Esophagus muscularis mucosa (tissue), 4 donors: ENCODE results near the gene SLC29A2. TPM values are rescaled to one million over a fixed set of nuclear protein-coding genes. Genes with fewer than 3 reads are reported as not detected.

Experiments used
- DNase-seq: peaks from one replicate; pipeline ENCODE4 v3.0.0-alpha.2; 2017; ENCODE audit errors: extremely low spot score
- H3K27ac ChIP-seq, 4 donors: fragments of 200-600 bp; sonication (generic); replicated peaks in 1 of 4; 1 replicate in 3 of 4; 2 replicates in 1 of 4; pipeline ENCODE4 v1.5.1; 2016 to 2019; ENCODE audit warnings: mild to moderate bottlenecking in 1 of 4
- H3K27me3 ChIP-seq, 4 donors: fragments of 200-600 bp; sonication (generic); one replicate each; pipeline versions ENCODE4 v1.5.1 to v1.6.0; 2016 to 2019
- H3K36me3 ChIP-seq, 4 donors: fragments of 200-600 bp; sonication (generic); one replicate each; pipeline ENCODE4 v1.5.1; 2016 to 2019
- H3K4me1 ChIP-seq, 4 donors: fragments of 200-600 bp; sonication (generic); one replicate each; pipeline ENCODE4 v1.5.1; 2016 to 2019
- H3K4me3 ChIP-seq, 4 donors: fragments of 200-600 bp; sonication (generic); 1 replicate in 2 of 4; 2 replicates in 2 of 4; pipeline ENCODE4 v1.5.1; 2016 to 2019; ENCODE audit warnings: mild to moderate bottlenecking in 4 of 4, moderate library complexity in 1 of 4
- H3K9me3 ChIP-seq, 4 donors: fragments of 200-600 bp; sonication (generic); 1 replicate in 3 of 4; 2 replicates in 1 of 4; pipeline ENCODE4 v1.5.1; 2016 to 2019
- EP300 ChIP-seq: sonication (generic); formaldehyde crosslinking; IDR thresholded peaks from one replicate; pipeline ENCODE4 v1.6.1; 2017; ENCODE audit warnings: antibody characterized with exemption
- POLR2A ChIP-seq: fragments of 450-650 bp; IDR thresholded peaks from one replicate; pipeline ENCODE4 v1.6.1; 2017; ENCODE audit warnings: antibody characterized with exemption, moderate library complexity, mild to moderate bottlenecking, low read depth
- POLR2AphosphoS5 ChIP-seq, 2 donors: sonication (generic); formaldehyde crosslinking; IDR thresholded peaks; one replicate each; pipeline ENCODE4 v1.6.1; 2017; ENCODE audit warnings: antibody characterized with exemption in 2 of 2
- WGBS: methylation state at CpG from one replicate; pipeline ENCODE4 v1.1.5; 2018; 5-methylcytosine and 5-hydroxymethylcytosine counted together
- intact Hi-C: fragments of 100-400 bp; cut with DNase I; formaldehyde crosslinking; loops from one replicate; pipeline ENCODE4 v1.15.1; 2023
- total RNA-seq, 4 donors: library from RNA; depleted of rRNA; stranded (reverse); fragments of >200 nt; gene quantifications; one replicate each; pipeline versions ENCODE4 v1.1.0 to v1.2.1, GENCODE V29; 2016
- TF ChIP-seq, protein P1 (sequence below), 3 experiments: fragments of 200-600 bp in 2 of 3; fragments of 450-650 bp in 1 of 3; sonication (generic) in 2 of 3; IDR thresholded peaks; one replicate each; pipeline ENCODE4 v1.5.1; 2017 to 2019; ENCODE audit warnings: antibody characterized with exemption in 3 of 3, mild to moderate bottlenecking in 2 of 3, moderate library complexity in 1 of 3

SLC29A2 gene
- total RNA-seq, 4 donors from 2014 or later: 0.50 to 3.6 (median 1.7) TPM

DNA sequence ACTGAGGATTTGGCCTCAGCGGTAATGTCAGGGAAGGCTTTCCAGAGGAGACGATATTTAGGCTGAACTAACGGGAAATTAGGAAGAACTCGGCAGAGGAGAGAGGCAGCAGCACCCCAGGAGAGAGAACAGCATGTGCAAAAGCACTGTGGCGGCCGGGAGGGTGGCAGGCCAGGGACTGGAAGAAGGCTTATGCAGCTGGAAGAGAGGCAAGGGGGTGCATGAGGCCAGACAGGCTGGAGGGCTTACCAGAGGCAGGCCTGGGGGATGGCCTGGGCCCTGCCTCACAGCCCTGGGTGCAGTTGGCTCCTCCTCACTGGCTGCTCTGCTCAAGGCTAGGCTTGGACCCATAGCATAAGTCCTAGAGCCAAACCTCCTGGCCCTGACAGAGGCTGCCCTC is 41.6 kb upstream of the SLC29A2 start:
- intact Hi-C loops: no loop called here
- WGBS: 86% methylated on average over 6 of the region's 6 CpGs
- TF ChIP-seq POLR2AphosphoS5 (IDR thresholded peaks at IDR 0.05) (no peak), EP300 (no peak), POLR2A (no peak)
- TF ChIP-seq, protein P1, sequence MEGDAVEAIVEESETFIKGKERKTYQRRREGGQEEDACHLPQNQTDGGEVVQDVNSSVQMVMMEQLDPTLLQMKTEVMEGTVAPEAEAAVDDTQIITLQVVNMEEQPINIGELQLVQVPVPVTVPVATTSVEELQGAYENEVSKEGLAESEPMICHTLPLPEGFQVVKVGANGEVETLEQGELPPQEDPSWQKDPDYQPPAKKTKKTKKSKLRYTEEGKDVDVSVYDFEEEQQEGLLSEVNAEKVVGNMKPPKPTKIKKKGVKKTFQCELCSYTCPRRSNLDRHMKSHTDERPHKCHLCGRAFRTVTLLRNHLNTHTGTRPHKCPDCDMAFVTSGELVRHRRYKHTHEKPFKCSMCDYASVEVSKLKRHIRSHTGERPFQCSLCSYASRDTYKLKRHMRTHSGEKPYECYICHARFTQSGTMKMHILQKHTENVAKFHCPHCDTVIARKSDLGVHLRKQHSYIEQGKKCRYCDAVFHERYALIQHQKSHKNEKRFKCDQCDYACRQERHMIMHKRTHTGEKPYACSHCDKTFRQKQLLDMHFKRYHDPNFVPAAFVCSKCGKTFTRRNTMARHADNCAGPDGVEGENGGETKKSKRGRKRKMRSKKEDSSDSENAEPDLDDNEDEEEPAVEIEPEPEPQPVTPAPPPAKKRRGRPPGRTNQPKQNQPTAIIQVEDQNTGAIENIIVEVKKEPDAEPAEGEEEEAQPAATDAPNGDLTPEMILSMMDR (IDR thresholded peaks at IDR 0.05): no peak
- peak overlapping the region in 2 of 4 donors; percentile 20 to 87 for H3K27ac ChIP-seq
- no peak for DNase-seq
- peaks cover 16 to 75% (median 70%) of the 10 kb centered on the region in 4 donors for H3K4me1 ChIP-seq
- peaks cover 0 to 9% (median 0%) of the 10 kb centered on the region in 4 donors for H3K27me3 ChIP-seq
- H3K4me3 ChIP-seq: no peak overlapping the region
- peaks cover 0 to 9% (median 0%) of the 10 kb centered on the region in 4 donors for H3K36me3 ChIP-seq
- H3K9me3 ChIP-seq: no peaks in the 10 kb centered on the region

DNA sequence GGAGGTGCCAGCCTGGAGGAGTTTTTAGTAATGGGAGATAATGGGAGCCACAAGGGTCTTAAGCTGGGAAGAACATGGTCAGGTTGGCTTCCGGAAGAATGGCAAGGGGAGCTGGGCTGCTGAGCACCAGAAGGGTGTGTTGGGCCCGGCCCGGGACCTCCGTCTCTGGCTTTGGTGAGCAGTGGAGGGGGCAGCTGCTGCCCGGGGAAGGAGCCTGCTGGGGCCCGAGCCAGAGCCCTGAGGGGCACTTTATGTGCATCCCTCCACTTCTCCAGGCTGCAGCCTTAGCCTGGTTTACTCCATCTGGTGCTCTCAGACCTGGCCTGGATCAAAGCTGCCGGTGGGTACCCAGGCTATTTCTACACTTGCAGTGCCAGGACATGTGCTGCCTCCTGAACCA is 40.5 kb upstream of the SLC29A2 start:
- H3K4me1 ChIP-seq: peaks cover 7 to 65% (median 62%) of the 10 kb centered on the region in 4 donors
- H3K4me3 ChIP-seq: peak overlapping the region; percentile 55 to 70 (median 60)
- no peak for DNase-seq
- no peaks in the 10 kb centered on the region for H3K9me3 ChIP-seq
- H3K27me3 ChIP-seq: peaks cover 0 to 9% (median 0%) of the 10 kb centered on the region in 4 donors
- WGBS: 29% methylated on average over 7 of the region's 7 CpGs
- intact Hi-C loops: no loop called here
- peaks cover 0 to 8% (median 0%) of the 10 kb centered on the region in 4 donors for H3K36me3 ChIP-seq
- TF ChIP-seq, protein P1 (IDR thresholded peaks at IDR 0.05): no peak
- no peak for TF ChIP-seq EP300
- no peak for TF ChIP-seq POLR2A
- no peak for TF ChIP-seq POLR2AphosphoS5 (IDR thresholded peaks at IDR 0.05)
- H3K27ac ChIP-seq: peak overlapping the region; percentile 35 to 87 (median 84)

DNA sequence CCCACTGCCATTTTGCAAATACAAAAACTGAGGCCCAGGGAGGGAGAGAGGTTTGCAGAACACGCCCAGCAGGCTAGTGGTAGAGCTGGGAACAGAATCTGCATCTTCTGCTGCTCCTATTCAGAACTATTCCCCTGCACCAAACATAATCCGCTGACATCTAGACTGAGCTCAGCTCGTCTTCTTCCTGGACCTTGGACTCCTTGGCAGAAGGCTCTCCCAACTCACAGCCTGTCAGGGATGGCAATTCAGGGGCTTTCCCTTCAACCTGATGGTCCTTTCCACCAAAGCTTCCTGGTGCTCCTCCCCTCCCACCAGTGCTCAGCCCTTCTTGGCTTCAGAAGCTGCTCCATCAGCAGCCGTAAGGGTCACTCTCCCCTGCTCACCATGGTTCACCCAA is 39.8 kb upstream of the SLC29A2 start:
- Histone ChIP-seq H3K9me3 (no peaks in the 10 kb centered on the region), H3K27ac (peak overlapping the region; percentile 35 to 87 (median 84)), H3K36me3 (peaks cover 0 to 4% (median 0%) of the 10 kb centered on the region in 4 donors), H3K4me3 (peak overlapping the region; percentile 55 to 70 (median 60)), H3K4me1 (peaks cover 6 to 65% (median 62%) of the 10 kb centered on the region in 4 donors), H3K27me3 (peaks cover 0 to 9% (median 0%) of the 10 kb centered on the region in 4 donors)
- 26% methylated on average over 4 of the region's 4 CpGs for WGBS
- DNase-seq: no peak
- intact Hi-C loops: no loop called here
- TF ChIP-seq EP300 (no peak), POLR2A (no peak), POLR2AphosphoS5 (IDR thresholded peaks at IDR 0.05) (no peak)
- TF ChIP-seq, protein P1 (IDR thresholded peaks at IDR 0.05): no peak

DNA sequence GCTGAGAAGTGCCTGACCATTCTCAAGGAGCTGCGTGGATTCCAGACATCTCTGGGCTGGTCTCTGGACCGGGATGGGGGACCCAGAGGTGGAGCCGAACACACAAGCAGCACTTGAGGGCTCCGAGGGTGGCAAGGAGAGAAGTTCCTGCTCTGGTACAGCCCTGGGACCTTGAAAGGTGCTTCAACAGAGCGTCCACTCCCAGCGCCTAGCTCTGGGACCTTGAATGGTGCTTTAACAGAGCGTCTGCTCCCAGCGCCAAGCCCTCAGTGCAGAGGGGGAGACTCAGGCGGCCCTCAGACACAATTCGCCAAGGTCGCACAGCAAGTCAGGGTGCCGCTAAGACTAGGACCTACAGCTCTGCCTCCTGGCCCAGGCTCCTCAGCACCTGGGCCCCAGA is 38.6 kb upstream of the SLC29A2 start:
- H3K36me3 ChIP-seq: peaks cover 0 to 4% (median 0%) of the 10 kb centered on the region in 4 donors
- TF ChIP-seq, protein P1 (IDR thresholded peaks at IDR 0.05): no peak
- TF ChIP-seq POLR2AphosphoS5 (IDR thresholded peaks at IDR 0.05) (no peak), EP300 (no peak), POLR2A (no peak)
- peaks cover 6 to 65% (median 62%) of the 10 kb centered on the region in 4 donors for H3K4me1 ChIP-seq
- H3K27me3 ChIP-seq: peaks cover 0 to 9% (median 0%) of the 10 kb centered on the region in 4 donors
- H3K27ac ChIP-seq: peak overlapping the region; percentile 83 to 87 (median 85)
- intact Hi-C loops: no loop called here
- WGBS: no CpG with 5 or more reads among the region's 12 CpGs
- no peaks in the 10 kb centered on the region for H3K9me3 ChIP-seq
- H3K4me3 ChIP-seq: peak overlapping the region; percentile 55 to 70 (median 60)
- no peak for DNase-seq

DNA sequence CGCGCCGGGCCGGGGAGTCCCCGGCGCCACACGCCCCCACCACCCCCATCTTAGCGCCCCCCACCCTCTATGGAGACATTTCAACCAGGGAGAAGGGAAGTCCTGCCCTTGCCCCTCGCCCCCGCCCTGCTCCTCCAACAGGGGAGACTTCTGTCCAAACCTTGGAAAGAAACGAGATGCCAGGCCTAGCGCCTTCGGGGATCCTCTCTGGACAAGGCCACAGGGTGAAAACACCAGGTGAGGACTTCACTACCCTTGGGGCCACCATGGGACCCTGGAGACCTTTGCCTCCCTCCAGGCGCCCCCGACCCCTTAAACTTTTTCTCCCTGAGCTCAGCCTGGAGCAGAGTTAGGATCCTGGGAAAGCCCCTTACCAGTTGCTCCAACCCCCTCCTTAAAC is 37.7 kb upstream of the SLC29A2 start:
- intact Hi-C loops: no loop called here
- H3K27ac ChIP-seq: peak overlapping the region; percentile 83 to 87 (median 85)

More for the DNA sequence above, 37.7 kb upstream of the SLC29A2 start:
- H3K36me3 ChIP-seq: peaks cover 0 to 4% (median 0%) of the 10 kb centered on the region in 4 donors
- DNase-seq: no peak
- 64% methylated on average over 2 of the region's 15 CpGs for WGBS
- H3K27me3 ChIP-seq: peaks cover 0 to 9% (median 0%) of the 10 kb centered on the region in 4 donors
- peaks cover 6 to 61% (median 56%) of the 10 kb centered on the region in 4 donors for H3K4me1 ChIP-seq
- H3K4me3 ChIP-seq: peak overlapping the region; percentile 55 to 70 (median 60)
- TF ChIP-seq POLR2A: no peak
- no peak for TF ChIP-seq EP300
- no peak for TF ChIP-seq POLR2AphosphoS5 (IDR thresholded peaks at IDR 0.05)
- TF ChIP-seq, protein P1 (IDR thresholded peaks at IDR 0.05): no peak
- no peaks in the 10 kb centered on the region for H3K9me3 ChIP-seq
